NB4 (cell line): ENCODE measurements around the gene CRYBA4.

Source experiments
- MYC ChIP-seq: IDR thresholded peaks from 2 replicates; pipeline ENCODE4 v1.6.1; 2011; ENCODE audit warnings: low read depth, low read length
- POLR2A ChIP-seq: IDR thresholded peaks from 2 replicates; pipeline ENCODE4 v1.6.1; 2011; ENCODE audit warnings: mild to moderate bottlenecking; ENCODE audit not compliant: insufficient read length; ENCODE audit errors: extremely low read depth
- TF ChIP-seq, protein P1 (sequence below): IDR thresholded peaks from one replicate; pipeline ENCODE4 v1.5.1; 2012; ENCODE audit warnings: low read depth, low read length
- TF ChIP-seq, protein P2 (sequence below): IDR thresholded peaks from 2 replicates; pipeline ENCODE4 v1.6.1; 2011; ENCODE audit warnings: low read depth, low read length

- TF ChIP-seq, protein P1, sequence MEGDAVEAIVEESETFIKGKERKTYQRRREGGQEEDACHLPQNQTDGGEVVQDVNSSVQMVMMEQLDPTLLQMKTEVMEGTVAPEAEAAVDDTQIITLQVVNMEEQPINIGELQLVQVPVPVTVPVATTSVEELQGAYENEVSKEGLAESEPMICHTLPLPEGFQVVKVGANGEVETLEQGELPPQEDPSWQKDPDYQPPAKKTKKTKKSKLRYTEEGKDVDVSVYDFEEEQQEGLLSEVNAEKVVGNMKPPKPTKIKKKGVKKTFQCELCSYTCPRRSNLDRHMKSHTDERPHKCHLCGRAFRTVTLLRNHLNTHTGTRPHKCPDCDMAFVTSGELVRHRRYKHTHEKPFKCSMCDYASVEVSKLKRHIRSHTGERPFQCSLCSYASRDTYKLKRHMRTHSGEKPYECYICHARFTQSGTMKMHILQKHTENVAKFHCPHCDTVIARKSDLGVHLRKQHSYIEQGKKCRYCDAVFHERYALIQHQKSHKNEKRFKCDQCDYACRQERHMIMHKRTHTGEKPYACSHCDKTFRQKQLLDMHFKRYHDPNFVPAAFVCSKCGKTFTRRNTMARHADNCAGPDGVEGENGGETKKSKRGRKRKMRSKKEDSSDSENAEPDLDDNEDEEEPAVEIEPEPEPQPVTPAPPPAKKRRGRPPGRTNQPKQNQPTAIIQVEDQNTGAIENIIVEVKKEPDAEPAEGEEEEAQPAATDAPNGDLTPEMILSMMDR, result no peak
- no peak for TF ChIP-seq POLR2A
- TF ChIP-seq, protein P2, sequence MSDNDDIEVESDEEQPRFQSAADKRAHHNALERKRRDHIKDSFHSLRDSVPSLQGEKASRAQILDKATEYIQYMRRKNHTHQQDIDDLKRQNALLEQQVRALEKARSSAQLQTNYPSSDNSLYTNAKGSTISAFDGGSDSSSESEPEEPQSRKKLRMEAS, result no peak
- no peak for TF ChIP-seq MYC
These were observed 5.8 kb upstream of the CRYBA4 start for GRCh38 chr22:26615830-26616435.
